B cell (primary cell): ENCODE results near the gene UNC13D. TPM values are rescaled to one million over a fixed set of nuclear protein-coding genes. Genes with fewer than 3 reads are reported as not detected.
"Not testable (repeated sequence)": the region's sequence is repeated elsewhere in the genome, so short reads cannot be mapped to it uniquely, and the experiment has no call there.

ENCODE experiments used
- ATAC-seq: fragments of 200-7000 bp; cut with Tn5 transposase; one replicate; pipeline ENCODE4 v1.10.0; 2021; ENCODE audit warnings: low read depth, mild to moderate bottlenecking, moderate number of reproducible peaks, moderate library complexity
- CTCF ChIA-PET: fragments of 350-600 bp; sonication (Branson Sonifier 250); formaldehyde crosslinking; loops from one replicate; lab custom pipeline; 2021; ENCODE audit warnings: antibody characterized with exemption, inconsistent platforms; lab: Charles Lee
- POLR2A ChIA-PET: fragments of 350-600 bp; sonication (Branson Sonifier 250); formaldehyde crosslinking; loops from one replicate; lab custom pipeline; 2021; ENCODE audit warnings: antibody characterized with exemption; lab: Charles Lee
- DNase-seq: peaks from one replicate; pipeline ENCODE4 v3.0.0; 2013
- H2AFZ ChIP-seq: 2 replicates; pipeline ENCODE4 v1.6.1; 2012; ENCODE audit warnings: mild to moderate bottlenecking, low read depth, low read length; ENCODE audit not compliant: insufficient read depth, poor library complexity, severe bottlenecking
- H3K27ac ChIP-seq, 2 donors: 1 replicate in 1 of 2; 2 replicates in 1 of 2; pipeline ENCODE4 v1.5.1; 2012 to 2013; ENCODE audit warnings: low read length in 2 of 2, mild to moderate bottlenecking in 2 of 2, moderate library complexity in 1 of 2
- H3K27me3 ChIP-seq, 4 experiments: fragments of 200-600 bp in 1 of 4; sonication (generic) in 1 of 4; replicated peaks in 1 of 4; 1 replicate in 2 of 4; 2 replicates in 2 of 4; pipeline versions ENCODE4 v1.6.1 to v1.7.0; 2013 to 2016; ENCODE audit warnings: low read length in 3 of 4, mild to moderate bottlenecking in 2 of 4, mixed read lengths in 1 of 4, moderate library complexity in 1 of 4; ENCODE audit not compliant: insufficient read depth in 4 of 4, control insufficient read depth in 3 of 4; ENCODE audit errors: control extremely low read depth in 1 of 4
- H3K36me3 ChIP-seq, 2 experiments: replicated peaks in 1 of 2; 1 replicate in 1 of 2; 2 replicates in 1 of 2; pipeline versions ENCODE4 v1.6.1 to v1.7.1; 2013; ENCODE audit warnings: low read length in 1 of 2; ENCODE audit not compliant: insufficient read depth in 2 of 2, control insufficient read depth in 1 of 2; ENCODE audit errors: control extremely low read depth in 1 of 2, extremely low read depth in 1 of 2
- H3K4me1 ChIP-seq, 2 donors: fragments of 200-600 bp in 1 of 2; sonication (generic) in 1 of 2; 1 replicate in 1 of 2; 2 replicates in 1 of 2; pipeline versions ENCODE4 v1.5.1 to v1.6.1; 2013 to 2017; ENCODE audit warnings: low read length in 2 of 2; ENCODE audit not compliant: control insufficient read depth in 2 of 2, insufficient read depth in 2 of 2
- H3K4me2 ChIP-seq: replicated peaks from 2 replicates; pipeline ENCODE3; 2012; ENCODE audit warnings: mild to moderate bottlenecking, low read depth, low read length; ENCODE audit not compliant: poor library complexity, severe bottlenecking
- H3K4me3 ChIP-seq, 5 experiments: fragments of 200-600 bp in 1 of 5; sonication (generic) in 1 of 5; 1 replicate in 3 of 5; 2 replicates in 2 of 5; pipeline versions ENCODE4 v1.5.1 to v1.7.0; 2011 to 2016; ENCODE audit warnings: low read length in 4 of 5, mild to moderate bottlenecking in 4 of 5, low read depth in 2 of 5, control low read depth in 1 of 5, moderate library complexity in 1 of 5; ENCODE audit not compliant: insufficient read depth in 1 of 5; ENCODE audit errors: control extremely low read depth in 1 of 5, extremely low read depth in 1 of 5
- H3K79me2 ChIP-seq: fragments of 200-600 bp; sonication (generic); one replicate; pipeline ENCODE4 v1.6.0; 2016; ENCODE audit warnings: low read length; ENCODE audit not compliant: control insufficient read depth, insufficient read depth
- H3K9ac ChIP-seq: fragments of 200-600 bp; sonication (generic); 2 replicates; pipeline ENCODE4 v1.6.1; 2017; ENCODE audit warnings: mild to moderate bottlenecking, low read length, moderate library complexity
- H3K9me3 ChIP-seq, 3 donors: one replicate each; pipeline versions ENCODE4 v1.6.1 to v1.7.1; 2013; ENCODE audit warnings: low read length in 2 of 3; ENCODE audit not compliant: control insufficient read depth in 2 of 3, insufficient read depth in 1 of 3; ENCODE audit errors: control extremely low read depth in 1 of 3
- H4K20me1 ChIP-seq: 2 replicates; pipeline ENCODE4 v1.6.0; 2012; ENCODE audit warnings: mild to moderate bottlenecking, low read length; ENCODE audit not compliant: insufficient read depth, control insufficient read depth, poor library complexity, severe bottlenecking
- H3K27ac Mint-ChIP-seq: one replicate; pipeline ENCODE4 v1.8.0; 2021; ENCODE audit warnings: mixed read lengths
- H3K27me3 Mint-ChIP-seq: one replicate; pipeline ENCODE4 v1.8.0; 2021; ENCODE audit warnings: mixed read lengths
- H3K4me1 Mint-ChIP-seq: one replicate; pipeline ENCODE4 v1.8.0; 2021; ENCODE audit warnings: mixed read lengths
- H3K4me3 Mint-ChIP-seq: one replicate; pipeline ENCODE4 v1.8.0; 2021; ENCODE audit warnings: mixed read lengths
- H3K9me3 Mint-ChIP-seq: one replicate; pipeline ENCODE4 v1.8.0; 2022; ENCODE audit warnings: mixed read lengths; ENCODE audit not compliant: insufficient read depth
- CTCF ChIP-seq: fragments of 200-600 bp; IDR thresholded peaks from one replicate; pipeline ENCODE4 v1.8.0; 2022; ENCODE audit warnings: antibody characterized with exemption, mild to moderate bottlenecking
- EZH2 ChIP-seq: IDR thresholded peaks from 2 replicates; pipeline ENCODE4 v1.6.1; 2012; ENCODE audit warnings: borderline replicate concordance, low read depth, mild to moderate bottlenecking, moderate library complexity, low read length; ENCODE audit not compliant: insufficient read depth, poor library complexity, severe bottlenecking
- WGBS: methylation state at CpG from one replicate; pipeline ENCODE4 v1.1.5; 2013; ENCODE audit warnings: missing lambda C conversion rate; ENCODE audit not compliant: insufficient coverage; 5-methylcytosine and 5-hydroxymethylcytosine counted together
- intact Hi-C: fragments of 100-400 bp; cut with micrococcal nuclease; formaldehyde crosslinking; loops from one replicate; pipeline ENCODE4 v1.10.0; 2022
- polyA plus RNA-seq: library from polyadenylated mRNA; depleted of rRNA; stranded (reverse); fragments of >200 nt; gene quantifications from 2 replicates; pipeline ENCODE4 v1.2.3, GENCODE V29; 2012
- total RNA-seq, 2 donors: library from RNA; stranded (reverse); fragments of 120-200 nt in 1 of 2; gene quantifications; 1 replicate in 1 of 2; 2 replicates in 1 of 2; pipeline versions ENCODE4 v1.2.3 to v1.2.4, GENCODE V29; 2013 to 2022

The UNC13D gene
- total and polyA plus RNA-seq, 2 donors (not counting 1 experiment from before 2014, with no cell fraction given), result 101 to 107 TPM

- WGBS, result 100% methylated on average over 1 of the region's 6 CpGs
- DNase-seq (no peak), ATAC-seq (no peak)
- POLR2A ChIA-PET, result interaction anchor here (0.8 kb wide), 1 partner anchor 59 kb away, joined by 4 read pairs; no protein-coding TSS in a partner anchor
- Histone ChIP-seq H2AFZ (no peak overlapping the region), H3K9ac (no peak overlapping the region), H3K9me3 (no peaks in the 10 kb centered on the region), H3K4me3 (no peak overlapping the region), H4K20me1 (peaks cover 6% of the 10 kb centered on the region), H3K4me2 (no peak overlapping the region), H3K27ac (no peak overlapping the region), H3K4me1 (no peaks in the 10 kb centered on the region), H3K36me3 (peaks cover 2 to 8% of the 10 kb centered on the region in 2 experiments), H3K27me3 (no peaks in the 10 kb centered on the region), H3K79me2 (peaks cover 4% of the 10 kb centered on the region)
- intact Hi-C loops, result no loop called here
- Mint-ChIP-seq H3K4me3 (no peak overlapping the region), H3K9me3 (no peaks in the 10 kb centered on the region), H3K4me1 (no peaks in the 10 kb centered on the region), H3K27ac (no peak overlapping the region), H3K27me3 (no peaks in the 10 kb centered on the region)
- CTCF ChIA-PET, result interaction anchor here (1.4 kb wide), 1 partner anchor 10 kb away, joined by 4 read pairs; the partner anchor contains the start of gene TRIM47
- TF ChIP-seq CTCF (no peak), EZH2 (no peak)
These were observed 44.3 kb upstream of the UNC13D start for GRCh38 chr17:75888484-75888883.

- H3K4me1 Mint-ChIP-seq, H3K4me2 ChIP-seq, H3K36me3 ChIP-seq, H3K9ac ChIP-seq, DNase-seq, H3K27me3 Mint-ChIP-seq, H2AFZ ChIP-seq, H3K4me3 ChIP-seq, intact Hi-C loops, ATAC-seq, H3K9me3 Mint-ChIP-seq, H3K4me3 Mint-ChIP-seq, H4K20me1 ChIP-seq, H3K27me3 ChIP-seq, H3K4me1 ChIP-seq, H3K9me3 ChIP-seq, H3K79me2 ChIP-seq, H3K27ac ChIP-seq: not testable (repeated sequence)
- WGBS, result 93% methylated on average over 5 of the region's 9 CpGs
- CTCF ChIA-PET, result interaction anchor here (1.1 to 1.6 kb wide), 2 partner anchors 8 to 10 kb away, joined by 3 to 4 read pairs; no protein-coding TSS in a partner anchor
- POLR2A ChIA-PET, result interaction anchor here (0.6 kb wide), 1 partner anchor 108 kb away, joined by 4 read pairs; no protein-coding TSS in a partner anchor
- H3K27ac Mint-ChIP-seq, result peak overlapping the region; percentile 10
These were observed 41.7 kb upstream of the UNC13D start for GRCh38 chr17:75885860-75886259.
